GM23248 (cell line): Measurements from ENCODE around the gene CAPN9. TPM values are rescaled to one million over a fixed set of nuclear protein-coding genes. Genes with fewer than 3 reads are reported as not detected.

Source experiments
- DNase-seq: peaks from one replicate; pipeline ENCODE4 v3.0.0-alpha.2; 2015
- H2AFZ ChIP-seq: fragments of 200-600 bp; sonication (generic); 2 replicates; pipeline ENCODE4 v1.6.1; 2016; ENCODE audit warnings: antibody characterized with exemption
- H3F3A ChIP-seq: fragments of 200-600 bp; sonication (generic); 2 replicates; pipeline ENCODE4 v1.6.1; 2016; ENCODE audit warnings: mild to moderate bottlenecking, antibody characterized with exemption, mixed run types; ENCODE audit not compliant: insufficient read depth
- H3K27ac ChIP-seq: fragments of 200-600 bp; sonication (generic); 2 replicates; pipeline ENCODE4 v1.5.1; 2016; ENCODE audit warnings: mild to moderate bottlenecking
- H3K27me3 ChIP-seq: fragments of 200-600 bp; sonication (generic); replicated peaks from 2 replicates; pipeline ENCODE4 v1.6.1; 2016; ENCODE audit warnings: mild to moderate bottlenecking; ENCODE audit not compliant: insufficient read depth
- H3K36me3 ChIP-seq: fragments of 200-600 bp; sonication (generic); 2 replicates; pipeline ENCODE4 v1.6.1; 2016; ENCODE audit warnings: low read depth, mild to moderate bottlenecking
- H3K4me1 ChIP-seq: fragments of 200-600 bp; sonication (generic); 2 replicates; pipeline ENCODE4 v1.6.1; 2016; ENCODE audit warnings: mild to moderate bottlenecking; ENCODE audit not compliant: insufficient read depth
- H3K4me2 ChIP-seq: fragments of 200-600 bp; sonication (generic); one replicate; pipeline ENCODE4 v1.6.1; 2016; ENCODE audit warnings: mild to moderate bottlenecking; ENCODE audit not compliant: unreplicated experiment
- H3K4me3 ChIP-seq: fragments of 200-600 bp; sonication (generic); 2 replicates; pipeline ENCODE4 v1.5.1; 2016; ENCODE audit warnings: mild to moderate bottlenecking
- H3K79me2 ChIP-seq: fragments of 200-600 bp; sonication (generic); 2 replicates; pipeline ENCODE4 v1.6.1; 2016; ENCODE audit warnings: mild to moderate bottlenecking; ENCODE audit not compliant: insufficient read depth
- H3K9ac ChIP-seq: fragments of 200-600 bp; sonication (generic); 2 replicates; pipeline ENCODE4 v1.6.1; 2016; ENCODE audit warnings: mild to moderate bottlenecking
- H3K9me2 ChIP-seq: fragments of 200-600 bp; sonication (generic); 2 replicates; pipeline ENCODE4 v1.6.1; 2016; ENCODE audit warnings: mixed run types, mild to moderate bottlenecking, moderate library complexity; ENCODE audit not compliant: insufficient read depth
- H3K9me3 ChIP-seq: fragments of 200-600 bp; sonication (generic); one replicate; pipeline ENCODE4 v1.6.1; 2017; ENCODE audit warnings: low read depth
- H4K20me1 ChIP-seq: fragments of 200-600 bp; sonication (generic); 2 replicates; pipeline ENCODE4 v1.6.0; 2016; ENCODE audit not compliant: insufficient read depth
- EZH2 ChIP-seq: fragments of 200-600 bp; sonication (generic); IDR thresholded peaks from 2 replicates; pipeline ENCODE4 v1.6.1; 2018; ENCODE audit warnings: antibody characterized with exemption, mild to moderate bottlenecking; ENCODE audit not compliant: insufficient read depth, poor library complexity, severe bottlenecking
- EZH2phosphoT487 ChIP-seq: fragments of 200-600 bp; sonication (generic); IDR thresholded peaks from 2 replicates; pipeline ENCODE4 v1.6.1; 2018; ENCODE audit warnings: antibody characterized with exemption, moderate library complexity, mild to moderate bottlenecking, low read depth; ENCODE audit not compliant: insufficient read depth
- WGBS, 2 experiments: methylation state at CpG; one replicate each; pipeline ENCODE4 v1.1.6; 2015 to 2017; ENCODE audit warnings: low lambda C conversion rate in 2 of 2, low coverage in 1 of 2; ENCODE audit errors: missing lambda C conversion rate in 2 of 2; 5-methylcytosine and 5-hydroxymethylcytosine counted together
- in situ Hi-C: fragments of 300-500 bp; cut with MboI; formaldehyde crosslinking; loops from 2 replicates; pipeline ENCODE4 v1.15.0; 2020
- polyA plus RNA-seq: library from polyadenylated mRNA; unstranded; fragments of >200 nt; fragmentation: Nextera tagmentation; extraction: Ambion mirVana; gene quantifications from 2 replicates; pipeline ENCODE4 v1.2.1, GENCODE V29; 2016
- total RNA-seq: library from RNA; depleted of rRNA; stranded (reverse); fragments of >200 nt; shearing (Covaris generic); gene quantifications from 2 replicates; pipeline ENCODE4 v1.2.3, GENCODE V29; 2014

Gene CAPN9
- total and polyA plus RNA-seq, 2 experiments from 2014 or later = not detected

DNA sequence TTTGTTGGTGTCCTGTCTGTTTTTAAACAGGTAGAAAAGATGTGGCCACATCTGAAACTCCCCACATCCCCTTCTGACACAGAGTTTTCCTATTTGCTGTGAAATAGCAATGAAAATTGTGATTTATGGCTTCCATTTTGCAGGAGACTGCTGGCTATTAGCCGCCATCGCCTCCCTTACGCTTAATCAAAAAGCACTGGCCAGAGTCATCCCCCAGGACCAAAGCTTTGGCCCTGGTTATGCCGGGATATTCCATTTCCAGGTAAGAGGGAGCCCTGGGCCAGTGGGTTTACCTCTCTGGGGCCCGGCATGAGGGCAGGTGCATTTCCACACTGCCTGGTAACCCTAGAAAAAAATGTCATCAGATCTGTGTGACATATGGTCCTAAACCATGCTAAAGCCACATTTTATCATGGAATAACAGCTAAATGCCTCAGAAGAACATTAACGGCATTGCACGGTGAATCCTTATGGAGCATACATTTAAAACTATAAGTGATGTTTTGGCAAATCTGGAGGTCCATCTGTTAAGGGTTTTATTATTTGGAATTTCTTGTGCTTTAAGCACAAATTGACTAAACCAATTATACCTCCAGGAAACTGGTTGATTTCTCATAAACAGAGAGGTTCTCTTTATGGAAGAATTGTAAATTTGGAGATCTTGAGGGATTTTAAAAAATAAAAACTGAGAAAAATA, 12.3 kb downstream of the CAPN9 start:
- in situ Hi-C loops = no loop called here
- no peak overlapping the region for H3K9ac ChIP-seq
- H2AFZ ChIP-seq = no peak overlapping the region
- H3K9me2 ChIP-seq = no peaks in the 10 kb centered on the region
- H4K20me1 ChIP-seq = no peaks in the 10 kb centered on the region
- no peaks in the 10 kb centered on the region for H3K4me1 ChIP-seq
- H3K4me3 ChIP-seq = no peak overlapping the region
- H3F3A ChIP-seq = no peaks in the 10 kb centered on the region
- H3K27me3 ChIP-seq = peaks cover 25% of the 10 kb centered on the region
- no peaks in the 10 kb centered on the region for H3K36me3 ChIP-seq
- TF ChIP-seq EZH2 (no peak), EZH2phosphoT487 (no peak)
- H3K9me3 ChIP-seq = no peaks in the 10 kb centered on the region
- DNase-seq = no peak
- H3K4me2 ChIP-seq = no peak overlapping the region
- WGBS, 2 experiments = 41 to 46% methylated on average over 7 of the region's 7 CpGs
- H3K79me2 ChIP-seq = no peaks in the 10 kb centered on the region
- no peak overlapping the region for H3K27ac ChIP-seq

DNA sequence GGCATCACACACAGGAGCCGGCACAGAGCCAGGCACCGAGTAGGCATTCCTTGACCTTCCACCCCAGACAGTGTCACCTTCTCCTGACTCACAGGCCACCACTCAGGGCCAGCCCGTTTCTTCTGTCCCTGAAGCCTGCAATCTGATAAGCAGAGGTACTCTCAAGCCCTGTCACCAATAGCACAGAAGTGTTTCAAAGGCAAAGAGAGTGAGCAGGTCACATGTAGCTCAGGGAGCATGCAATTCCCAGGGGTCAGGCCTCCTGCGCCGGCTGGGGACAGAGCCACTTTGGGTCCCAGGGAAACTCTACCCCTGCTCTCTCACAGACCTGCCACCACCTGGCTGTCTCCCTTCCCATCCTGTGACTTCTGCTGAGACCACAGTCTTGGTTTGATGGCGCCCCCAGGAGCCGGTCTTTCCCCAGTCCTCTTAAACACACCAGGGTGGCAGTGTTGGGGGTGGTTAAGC, 13.2 kb downstream of the CAPN9 start:
- no peak for DNase-seq
- H3K27ac ChIP-seq = no peak overlapping the region
- H3K4me2 ChIP-seq = no peak overlapping the region
- H2AFZ ChIP-seq = no peak overlapping the region
- H3K27me3 ChIP-seq = peaks cover 25% of the 10 kb centered on the region
- H3K36me3 ChIP-seq = no peaks in the 10 kb centered on the region
- H3K9me2 ChIP-seq = no peaks in the 10 kb centered on the region
- no peak overlapping the region for H3K9ac ChIP-seq
- H3K9me3 ChIP-seq = no peaks in the 10 kb centered on the region
- no peaks in the 10 kb centered on the region for H3F3A ChIP-seq
- in situ Hi-C loops = no loop called here
- TF ChIP-seq EZH2 (no peak), EZH2phosphoT487 (no peak)
- no peak overlapping the region for H3K4me3 ChIP-seq
- no peaks in the 10 kb centered on the region for H3K79me2 ChIP-seq
- no peaks in the 10 kb centered on the region for H3K4me1 ChIP-seq
- WGBS, 2 experiments = 52 to 55% methylated on average over 7 of the region's 7 CpGs
- no peaks in the 10 kb centered on the region for H4K20me1 ChIP-seq

DNA sequence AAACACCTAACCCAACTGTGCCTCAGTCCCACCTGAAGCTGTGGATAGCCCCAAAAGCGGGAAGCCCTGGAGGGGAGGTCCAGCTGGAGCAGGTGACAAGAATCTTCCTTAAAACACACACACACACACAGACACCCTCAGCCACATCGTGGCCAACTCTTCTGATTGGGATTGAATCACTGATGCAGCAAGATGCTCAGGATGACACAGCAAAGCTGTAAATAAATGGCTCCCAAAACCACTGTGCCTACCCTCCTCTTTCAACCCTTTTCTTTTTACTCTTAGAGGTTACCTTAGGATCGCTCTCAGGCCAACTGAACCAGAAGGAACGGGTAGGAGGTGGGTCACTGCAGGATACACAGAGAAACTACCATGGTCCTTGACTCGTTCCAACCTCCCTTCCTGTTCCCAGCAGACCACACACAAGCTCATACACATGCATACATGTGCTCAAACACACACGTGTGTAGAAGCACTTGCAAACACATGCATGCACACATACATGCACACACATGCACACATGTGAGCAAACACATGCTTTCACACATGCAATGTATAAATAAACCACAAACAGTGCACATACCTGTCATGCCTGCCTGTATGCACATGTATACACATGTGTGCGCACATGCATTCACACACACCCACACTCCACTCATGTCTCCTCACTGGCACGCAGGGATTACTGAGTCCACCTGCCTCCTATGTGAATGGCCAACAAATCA, 14.4 kb downstream of the CAPN9 start:
- Histone ChIP-seq H3K27ac (no peak overlapping the region), H2AFZ (no peak overlapping the region), H3F3A (no peaks in the 10 kb centered on the region), H3K27me3 (peaks cover 25% of the 10 kb centered on the region), H3K9me3 (no peaks in the 10 kb centered on the region), H3K79me2 (no peaks in the 10 kb centered on the region), H4K20me1 (no peaks in the 10 kb centered on the region), H3K4me3 (no peak overlapping the region), H3K4me1 (no peaks in the 10 kb centered on the region), H3K36me3 (no peaks in the 10 kb centered on the region), H3K4me2 (no peak overlapping the region), H3K9ac (no peak overlapping the region), H3K9me2 (no peaks in the 10 kb centered on the region)
- TF ChIP-seq EZH2 (no peak), EZH2phosphoT487 (no peak)
- in situ Hi-C loops = no loop called here
- 48 to 55% methylated on average over 8 of the region's 8 CpGs for WGBS, 2 experiments
- no peak for DNase-seq

- no peaks in the 10 kb centered on the region for H4K20me1 ChIP-seq
- TF ChIP-seq EZH2phosphoT487 = no peak
- no peak for TF ChIP-seq EZH2
- DNase-seq = no peak
- H3K4me1 ChIP-seq = 0 out of 2 replicates have a peak, but pooled peaks cover 2% of the 10 kb centered on the region
- H3K4me3 ChIP-seq = no peak overlapping the region
- no peaks in the 10 kb centered on the region for H3K79me2 ChIP-seq
- no peaks in the 10 kb centered on the region for H3F3A ChIP-seq
- in situ Hi-C loops = no loop called here
- no peaks in the 10 kb centered on the region for H3K9me2 ChIP-seq
- H3K9me3 ChIP-seq = no peaks in the 10 kb centered on the region
- no peaks in the 10 kb centered on the region for H3K36me3 ChIP-seq
- WGBS, 2 experiments = 35 to 36% methylated on average over 5 of the region's 5 CpGs
- H3K4me2 ChIP-seq = no peak overlapping the region
- H3K27me3 ChIP-seq = peaks cover 12% of the 10 kb centered on the region
- no peak overlapping the region for H2AFZ ChIP-seq
- H3K27ac ChIP-seq = no peak overlapping the region
- no peak overlapping the region for H3K9ac ChIP-seq
Measured at GRCh38 chr1:230763927-230764591, 16.9 kb downstream of the CAPN9 start.
